ENCODE data around the gene PHRF1. TPM values are rescaled to one million over a fixed set of nuclear protein-coding genes. Genes with fewer than 3 reads are reported as not detected.

The PHRF1 gene
- total RNA-seq, 1 experiment from 2014 or later = 48.9 TPM

- no peak overlapping the region for H3K4me3 Mint-ChIP-seq
- H2AK5ac ChIP-seq (ENCODE audit: insufficient read length, low read length) = no peak overlapping the region
- H4K20me1 ChIP-seq (ENCODE audit: control insufficient read depth, insufficient read depth, insufficient read length) = no peaks in the 10 kb centered on the region
- peaks cover 14 to 51% (median 21%) of the 10 kb centered on the region in 3 experiments; a peak in 6 of 7 replicates for H3K36me3 Mint-ChIP-seq (ENCODE audit: insufficient read depth in 1 of 3, low read depth in 3 of 3)
- no peaks in the 10 kb centered on the region for H3K23me2 ChIP-seq (ENCODE audit: insufficient read length, low read depth, low read length, poor library complexity, severe bottlenecking)
- H3K9ac ChIP-seq (ENCODE audit: extremely low read depth, insufficient read length, low read length) = no peak overlapping the region
- no peak overlapping the region for H3T11ph ChIP-seq (ENCODE audit: low read length)
- H3K23ac ChIP-seq (ENCODE audit: insufficient read length, low read depth, low read length) = no peak overlapping the region
- no peaks in the 10 kb centered on the region for H3K79me2 ChIP-seq (ENCODE audit: insufficient read depth, low read length)
- no peaks in the 10 kb centered on the region for H3K9me3 ChIP-seq (ENCODE audit: control insufficient read depth, low read depth, low read length)
- H4K91ac ChIP-seq (ENCODE audit: insufficient read length, low read depth, low read length) = no peak overlapping the region
- no peak overlapping the region for H3K27ac ChIP-seq (ENCODE audit: insufficient read length, low read depth, low read length)
- H3K27ac Mint-ChIP-seq = no peak overlapping the region
- no peaks in the 10 kb centered on the region for H3K27me3 Mint-ChIP-seq (ENCODE audit: low read depth)
- H3K9me3 Mint-ChIP-seq = no peaks in the 10 kb centered on the region
- no peak overlapping the region for H2BK15ac ChIP-seq (ENCODE audit: low read depth, low read length)
- no peak overlapping the region for H2BK120ac ChIP-seq (ENCODE audit: low read depth, low read length, poor library complexity, severe bottlenecking)
- H3K4me1 ChIP-seq (ENCODE audit: insufficient read depth, low read length) = no peaks in the 10 kb centered on the region
- H3K14ac ChIP-seq (ENCODE audit: insufficient read depth, low read length) = no peak overlapping the region
- H2AFZ ChIP-seq (ENCODE audit: low read length) = no peak overlapping the region
- DNase-seq = no peak
- H2BK20ac ChIP-seq (ENCODE audit: low read depth, low read length, poor library complexity, severe bottlenecking) = no peak overlapping the region
- no peak overlapping the region for H3K56ac ChIP-seq (ENCODE audit: insufficient read length, low read depth, low read length)
- no CpG with 5 or more reads among the region's 14 CpGs for WGBS (ENCODE audit: extremely low coverage, insufficient read length, low lambda C conversion rate)
- no peak overlapping the region for H4K8ac ChIP-seq (replicated peaks; ENCODE audit: insufficient read length, low read depth, low read length)
- H3K4me2 ChIP-seq (ENCODE audit: insufficient read depth, insufficient read length, low read length) = no peak overlapping the region
- H2BK12ac ChIP-seq (ENCODE audit: insufficient read length, low read depth, low read length) = no peak overlapping the region
- no peak for TF ChIP-seq CTCF (conservative IDR thresholded peaks at IDR 0.05)
- no peaks in the 10 kb centered on the region for H3K27me3 ChIP-seq (ENCODE audit: insufficient read depth, low read length)
- H3K4me1 Mint-ChIP-seq = no peaks in the 10 kb centered on the region
- H2BK5ac ChIP-seq (ENCODE audit: insufficient read length, low read length) = no peak overlapping the region
- no peak overlapping the region for H4K5ac ChIP-seq (ENCODE audit: insufficient read length, low read depth, low read length)
- H3K4ac ChIP-seq (ENCODE audit: low read depth, low read length) = no peak overlapping the region
- no peaks in the 10 kb centered on the region for H3K79me1 ChIP-seq (ENCODE audit: insufficient read depth, low read depth, low read length, poor library complexity, severe bottlenecking)
- no peak overlapping the region for H3K18ac ChIP-seq (ENCODE audit: insufficient read length, low read depth, low read length)
Measured at GRCh38 chr11:656426-656825, 80.2 kb downstream of the PHRF1 start.
